ENCODE results near the gene HLA-DQB2.

DNA sequence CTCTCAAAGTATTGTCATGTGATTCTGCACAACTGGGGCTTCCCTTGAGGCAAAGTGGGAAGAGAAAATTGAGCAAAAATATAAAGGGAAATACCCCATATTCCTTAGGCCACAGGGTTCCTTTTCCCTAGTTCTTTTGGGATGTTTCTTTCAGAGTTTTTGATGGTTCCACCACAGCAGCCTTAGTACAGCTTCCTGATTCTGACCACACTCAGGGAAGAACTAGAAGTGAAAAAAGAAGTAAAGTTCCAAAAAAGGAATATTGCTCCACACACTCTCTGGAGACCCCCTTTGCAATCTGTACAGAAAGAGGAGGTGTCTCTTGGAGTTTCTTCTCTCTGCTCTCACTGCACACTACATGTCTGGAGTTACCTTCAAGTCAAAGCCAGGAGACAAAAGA is 50.1 kb downstream of the HLA-DQB2 start:
- TF ChIP-seq, protein P1, sequence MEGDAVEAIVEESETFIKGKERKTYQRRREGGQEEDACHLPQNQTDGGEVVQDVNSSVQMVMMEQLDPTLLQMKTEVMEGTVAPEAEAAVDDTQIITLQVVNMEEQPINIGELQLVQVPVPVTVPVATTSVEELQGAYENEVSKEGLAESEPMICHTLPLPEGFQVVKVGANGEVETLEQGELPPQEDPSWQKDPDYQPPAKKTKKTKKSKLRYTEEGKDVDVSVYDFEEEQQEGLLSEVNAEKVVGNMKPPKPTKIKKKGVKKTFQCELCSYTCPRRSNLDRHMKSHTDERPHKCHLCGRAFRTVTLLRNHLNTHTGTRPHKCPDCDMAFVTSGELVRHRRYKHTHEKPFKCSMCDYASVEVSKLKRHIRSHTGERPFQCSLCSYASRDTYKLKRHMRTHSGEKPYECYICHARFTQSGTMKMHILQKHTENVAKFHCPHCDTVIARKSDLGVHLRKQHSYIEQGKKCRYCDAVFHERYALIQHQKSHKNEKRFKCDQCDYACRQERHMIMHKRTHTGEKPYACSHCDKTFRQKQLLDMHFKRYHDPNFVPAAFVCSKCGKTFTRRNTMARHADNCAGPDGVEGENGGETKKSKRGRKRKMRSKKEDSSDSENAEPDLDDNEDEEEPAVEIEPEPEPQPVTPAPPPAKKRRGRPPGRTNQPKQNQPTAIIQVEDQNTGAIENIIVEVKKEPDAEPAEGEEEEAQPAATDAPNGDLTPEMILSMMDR (IDR thresholded peaks at IDR 0.05), result no peak
- TF ChIP-seq EP300 (IDR thresholded peaks at IDR 0.05) (no peak), POLR2A (IDR thresholded peaks at IDR 0.05) (no peak)
